ENCODE data around the gene INPP5D. TPM values are rescaled to one million over a fixed set of nuclear protein-coding genes. Genes with fewer than 3 reads are reported as not detected.

INPP5D gene
- total RNA-seq, 2 experiments from 2014 or later: 79.5 to 92.6 TPM

DNA sequence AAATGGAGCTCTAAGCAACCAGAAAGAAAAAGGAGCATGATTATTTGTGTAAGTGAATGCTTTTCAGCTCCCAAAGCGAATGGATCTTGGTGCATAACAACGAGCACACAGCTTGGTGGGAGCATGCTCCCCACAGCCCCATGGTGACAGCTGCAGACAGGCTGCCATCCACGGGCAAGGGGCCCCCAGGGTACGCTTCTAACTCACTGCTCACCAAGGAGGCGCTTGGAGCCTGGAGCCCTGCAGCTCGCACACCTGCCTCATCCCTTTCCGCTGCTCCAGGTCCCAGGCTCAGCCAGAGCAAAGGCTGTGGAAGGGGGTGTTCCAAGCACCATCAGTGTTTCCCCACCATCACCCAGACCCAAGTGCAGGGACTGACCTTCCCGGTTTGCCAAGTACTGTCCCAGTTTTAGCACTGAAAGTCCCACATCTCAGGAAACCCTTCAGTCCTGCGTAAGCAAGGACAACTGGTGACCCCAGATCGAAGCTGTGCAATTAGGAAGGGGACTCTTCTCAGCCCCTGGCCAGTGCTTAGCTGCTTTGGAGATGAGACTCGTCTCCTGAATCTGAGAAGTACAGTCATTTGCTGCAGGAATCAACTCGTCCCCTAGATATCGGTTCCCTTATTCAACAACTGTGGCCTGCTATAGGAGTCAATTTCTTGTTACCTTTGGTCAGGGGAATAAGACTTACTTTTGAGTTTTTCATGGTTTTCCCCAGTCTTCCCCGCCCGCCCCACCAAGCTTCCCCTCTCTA lies 141.3 kb downstream of the INPP5D start:
- ChIA-PET POLR2A (interaction anchor here (0.6 to 1.4 kb wide), 3 partner anchors 49 to 266 kb away, joined by 3 to 5 read pairs (median 4); no protein-coding TSS in a partner anchor), CTCF (ENCODE audit: unreplicated experiment) (no interaction called here)
- no TSS peak for BruUV-seq (replicated peaks)
- H2AFZ ChIP-seq (ENCODE audit: low read length): no peak overlapping the region
- intact Hi-C loops (cut with micrococcal nuclease; ENCODE audit: unreplicated experiment): no loop called here
- no peak for DNase-seq (ENCODE audit: low spot score)
- H3K27ac ChIP-seq (ENCODE audit: low read depth, low read length, poor library complexity, severe bottlenecking): no peak overlapping the region
- TF ChIP-seq EZH2phosphoT487 (IDR thresholded peaks at IDR 0.05; ENCODE audit: borderline replicate concordance, low read depth, low read length): no peak
- H3K79me2 ChIP-seq (ENCODE audit: insufficient read depth, low read depth, low read length): no peaks in the 10 kb centered on the region
- no peak overlapping the region for H3K4me3 ChIP-seq (ENCODE audit: low read depth, low read length, poor library complexity, severe bottlenecking)
- no peaks in the 10 kb centered on the region for H4K20me1 ChIP-seq (ENCODE audit: insufficient read depth, low read length)
- H3K4me1 ChIP-seq (ENCODE audit: insufficient read depth, low read length, poor library complexity, severe bottlenecking): peaks cover 8% of the 10 kb centered on the region
- H3K36me3 ChIP-seq (ENCODE audit: insufficient read depth, low read length): peaks cover 48% of the 10 kb centered on the region
- H3K4me2 ChIP-seq (ENCODE audit: low read length): no peak overlapping the region
- H3K9me2 ChIP-seq (ENCODE audit: insufficient read depth, low read length): no peaks in the 10 kb centered on the region
- peaks cover 13% of the 10 kb centered on the region; the same call in 1 of the 2 replicates for H3K9me3 ChIP-seq (ENCODE audit: low read length)

DNA sequence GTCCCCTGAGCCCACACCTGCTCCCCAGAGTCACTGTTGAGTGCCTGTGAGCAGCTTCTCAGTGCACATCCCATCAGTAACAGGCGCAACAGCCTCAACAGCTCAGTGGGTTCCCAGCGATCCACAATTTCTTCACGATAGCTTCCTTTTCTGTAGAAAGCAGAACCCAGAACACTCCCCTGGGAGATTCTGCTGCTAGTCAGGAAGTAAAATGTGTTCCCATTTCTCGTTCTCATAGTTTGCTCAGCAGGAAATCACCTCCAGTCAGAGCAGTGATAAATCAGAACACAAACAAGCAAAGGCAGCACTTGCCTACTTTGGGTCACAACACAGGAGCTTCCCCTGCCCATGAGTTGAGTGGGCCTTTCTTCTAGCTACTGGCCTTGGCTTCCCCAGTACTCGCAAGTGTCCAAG lies 142.4 kb downstream of the INPP5D start:
- no peak overlapping the region for H3K4me2 ChIP-seq (ENCODE audit: low read length)
- H3K27ac ChIP-seq (ENCODE audit: low read depth, low read length, poor library complexity, severe bottlenecking): no peak overlapping the region
- H4K20me1 ChIP-seq (ENCODE audit: insufficient read depth, low read length): no peaks in the 10 kb centered on the region
- H3K4me1 ChIP-seq (ENCODE audit: insufficient read depth, low read length, poor library complexity, severe bottlenecking): peaks cover 8% of the 10 kb centered on the region
- H3K79me2 ChIP-seq (ENCODE audit: insufficient read depth, low read depth, low read length): no peaks in the 10 kb centered on the region
- H3K4me3 ChIP-seq (ENCODE audit: low read depth, low read length, poor library complexity, severe bottlenecking): no peak overlapping the region
- CTCF ChIA-PET (ENCODE audit: unreplicated experiment): no interaction called here
- H3K9me3 ChIP-seq (ENCODE audit: low read length): peaks cover 13% of the 10 kb centered on the region; the same call in 1 of the 2 replicates
- H3K36me3 ChIP-seq (ENCODE audit: insufficient read depth, low read length): peaks cover 46% of the 10 kb centered on the region
- intact Hi-C loops (cut with micrococcal nuclease; ENCODE audit: unreplicated experiment): no loop called here
- H3K9me2 ChIP-seq (ENCODE audit: insufficient read depth, low read length): no peaks in the 10 kb centered on the region
- POLR2A ChIA-PET: interaction anchor here (0.7 to 1.4 kb wide), 3 partner anchors 48 to 448 kb away, joined by 3 to 5 read pairs (median 4); no protein-coding TSS in a partner anchor
- TF ChIP-seq, protein P1, sequence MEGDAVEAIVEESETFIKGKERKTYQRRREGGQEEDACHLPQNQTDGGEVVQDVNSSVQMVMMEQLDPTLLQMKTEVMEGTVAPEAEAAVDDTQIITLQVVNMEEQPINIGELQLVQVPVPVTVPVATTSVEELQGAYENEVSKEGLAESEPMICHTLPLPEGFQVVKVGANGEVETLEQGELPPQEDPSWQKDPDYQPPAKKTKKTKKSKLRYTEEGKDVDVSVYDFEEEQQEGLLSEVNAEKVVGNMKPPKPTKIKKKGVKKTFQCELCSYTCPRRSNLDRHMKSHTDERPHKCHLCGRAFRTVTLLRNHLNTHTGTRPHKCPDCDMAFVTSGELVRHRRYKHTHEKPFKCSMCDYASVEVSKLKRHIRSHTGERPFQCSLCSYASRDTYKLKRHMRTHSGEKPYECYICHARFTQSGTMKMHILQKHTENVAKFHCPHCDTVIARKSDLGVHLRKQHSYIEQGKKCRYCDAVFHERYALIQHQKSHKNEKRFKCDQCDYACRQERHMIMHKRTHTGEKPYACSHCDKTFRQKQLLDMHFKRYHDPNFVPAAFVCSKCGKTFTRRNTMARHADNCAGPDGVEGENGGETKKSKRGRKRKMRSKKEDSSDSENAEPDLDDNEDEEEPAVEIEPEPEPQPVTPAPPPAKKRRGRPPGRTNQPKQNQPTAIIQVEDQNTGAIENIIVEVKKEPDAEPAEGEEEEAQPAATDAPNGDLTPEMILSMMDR (conservative IDR thresholded peaks at IDR 0.05; ENCODE audit: low read length): no peak
- no peak for TF ChIP-seq EZH2phosphoT487 (IDR thresholded peaks at IDR 0.05; ENCODE audit: borderline replicate concordance, low read depth, low read length)
- H2AFZ ChIP-seq (ENCODE audit: low read length): no peak overlapping the region
- BruUV-seq (replicated peaks): no TSS peak
- peak; percentile 36 for DNase-seq (ENCODE audit: low spot score)

DNA sequence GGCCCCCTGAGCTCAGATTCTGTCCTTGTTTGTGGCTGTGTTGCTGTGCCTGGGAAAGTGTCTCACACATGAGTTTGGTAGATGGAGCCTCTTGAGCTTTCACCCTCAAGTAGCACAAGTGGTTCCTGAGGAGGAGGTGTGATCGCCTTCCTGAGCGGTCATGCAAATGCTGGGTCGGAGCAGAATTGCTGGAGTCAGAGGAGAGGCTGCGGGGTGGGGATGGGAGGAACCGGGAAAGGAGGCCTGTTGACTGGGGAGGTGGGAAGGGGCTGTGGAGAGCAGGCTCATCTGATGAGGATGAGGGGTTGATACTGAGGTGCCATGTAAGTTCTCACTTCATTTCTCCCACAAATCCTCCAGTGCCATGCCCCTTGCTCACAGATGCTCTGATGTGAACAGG lies 142.9 kb downstream of the INPP5D start:
- peaks cover 13% of the 10 kb centered on the region; the same call in 1 of the 2 replicates for H3K9me3 ChIP-seq (ENCODE audit: low read length)
- no peaks in the 10 kb centered on the region for H3K9me2 ChIP-seq (ENCODE audit: insufficient read depth, low read length)
- no peak for TF ChIP-seq EZH2phosphoT487 (IDR thresholded peaks at IDR 0.05; ENCODE audit: borderline replicate concordance, low read depth, low read length)
- TF ChIP-seq, protein P1 (conservative IDR thresholded peaks at IDR 0.05; ENCODE audit: low read length): no peak
- BruUV-seq (replicated peaks): no TSS peak
- CTCF ChIA-PET (ENCODE audit: unreplicated experiment): no interaction called here
- no peak for DNase-seq (ENCODE audit: low spot score)
- no peak overlapping the region for H3K4me2 ChIP-seq (ENCODE audit: low read length)
- no peaks in the 10 kb centered on the region for H3K79me2 ChIP-seq (ENCODE audit: insufficient read depth, low read depth, low read length)
- POLR2A ChIA-PET: interaction anchor here (0.6 to 1.4 kb wide), 3 partner anchors 30 to 448 kb away, joined by 3 to 7 read pairs (median 4); no protein-coding TSS in a partner anchor
- peaks cover 46% of the 10 kb centered on the region for H3K36me3 ChIP-seq (ENCODE audit: insufficient read depth, low read length)
- H3K27ac ChIP-seq (ENCODE audit: low read depth, low read length, poor library complexity, severe bottlenecking): no peak overlapping the region
- no peak overlapping the region for H2AFZ ChIP-seq (ENCODE audit: low read length)
- intact Hi-C loops (cut with micrococcal nuclease; ENCODE audit: unreplicated experiment): no loop called here
- H3K4me3 ChIP-seq (ENCODE audit: low read depth, low read length, poor library complexity, severe bottlenecking): no peak overlapping the region
- H4K20me1 ChIP-seq (ENCODE audit: insufficient read depth, low read length): no peaks in the 10 kb centered on the region
- peaks cover 11% of the 10 kb centered on the region for H3K4me1 ChIP-seq (ENCODE audit: insufficient read depth, low read length, poor library complexity, severe bottlenecking)

Data from OCI-LY7 (cell line).